BE2C (cell line): ENCODE measurements around the gene DNAH7.

Source experiments
- DNase-seq: peaks from one replicate; pipeline ENCODE4 v3.0.0-alpha.2; 2020
- H3K27me3 ChIP-seq: fragments of 250-450 bp; sonication (Bioruptor Pico); 2 replicates; pipeline ENCODE4 v1.5.1; 2020; ENCODE audit warnings: mild to moderate bottlenecking
- H3K36me3 ChIP-seq: fragments of 250-450 bp; sonication (Bioruptor Pico); 2 replicates; pipeline ENCODE4 v1.5.1; 2020; ENCODE audit warnings: mild to moderate bottlenecking
- H3K4me1 ChIP-seq: fragments of 250-450 bp; sonication (Bioruptor Pico); 2 replicates; pipeline ENCODE4 v1.5.1; 2020
- H3K4me3 ChIP-seq: 2 replicates; pipeline ENCODE4 v1.5.1; 2011; ENCODE audit warnings: low read depth, low read length
- H3K9me3 ChIP-seq: fragments of 250-450 bp; sonication (Bioruptor Pico); 2 replicates; pipeline ENCODE4 v1.5.1; 2020
- TF ChIP-seq, protein P1 (sequence below): IDR thresholded peaks from 2 replicates; pipeline ENCODE4 v1.5.1; 2012; ENCODE audit warnings: mild to moderate bottlenecking, low read depth, low read length

The DNAH7 gene

DNA sequence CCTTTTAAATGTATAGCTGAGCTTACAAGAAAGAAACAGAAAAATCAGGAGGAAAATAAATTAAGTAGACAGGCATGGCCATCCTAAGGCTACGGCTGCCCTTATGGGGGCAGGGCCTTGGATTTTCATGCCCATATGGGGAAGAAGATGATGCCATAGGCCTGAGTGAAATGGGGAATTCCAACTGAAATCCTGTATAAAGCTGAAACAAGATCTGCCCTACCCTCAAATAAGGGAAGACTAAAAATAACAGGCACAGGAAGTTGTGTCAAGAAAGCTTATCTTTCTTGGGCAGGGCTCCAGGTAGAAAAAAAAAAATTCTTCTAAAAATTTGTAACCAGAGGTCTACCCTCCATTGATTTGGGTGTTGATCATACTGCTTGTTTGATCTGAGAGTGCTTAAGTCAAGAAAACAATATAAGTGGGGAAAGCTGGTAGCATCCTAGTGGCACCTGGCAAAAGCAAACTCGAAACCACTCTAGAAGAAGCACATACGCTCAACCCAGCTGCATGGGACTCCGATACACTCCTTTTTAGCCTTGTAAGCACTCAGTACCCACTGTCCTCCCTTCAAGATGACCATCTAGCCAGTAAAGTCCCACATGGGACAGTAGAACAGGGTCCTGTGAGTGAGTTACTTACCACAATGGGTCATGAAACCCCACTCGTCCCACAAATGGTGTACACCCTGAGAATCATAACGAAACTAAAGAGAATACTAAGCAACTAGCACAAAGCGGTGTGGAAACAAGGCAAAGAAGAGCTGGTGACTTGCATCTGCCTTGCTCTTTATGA is 22.3 kb downstream of the DNAH7 start:
- Histone ChIP-seq H3K36me3 (no peaks in the 10 kb centered on the region), H3K4me1 (no peaks in the 10 kb centered on the region), H3K4me3 (no peak overlapping the region), H3K27me3 (no peaks in the 10 kb centered on the region), H3K9me3 (no peaks in the 10 kb centered on the region)
- no peak for DNase-seq
- TF ChIP-seq, protein P1, sequence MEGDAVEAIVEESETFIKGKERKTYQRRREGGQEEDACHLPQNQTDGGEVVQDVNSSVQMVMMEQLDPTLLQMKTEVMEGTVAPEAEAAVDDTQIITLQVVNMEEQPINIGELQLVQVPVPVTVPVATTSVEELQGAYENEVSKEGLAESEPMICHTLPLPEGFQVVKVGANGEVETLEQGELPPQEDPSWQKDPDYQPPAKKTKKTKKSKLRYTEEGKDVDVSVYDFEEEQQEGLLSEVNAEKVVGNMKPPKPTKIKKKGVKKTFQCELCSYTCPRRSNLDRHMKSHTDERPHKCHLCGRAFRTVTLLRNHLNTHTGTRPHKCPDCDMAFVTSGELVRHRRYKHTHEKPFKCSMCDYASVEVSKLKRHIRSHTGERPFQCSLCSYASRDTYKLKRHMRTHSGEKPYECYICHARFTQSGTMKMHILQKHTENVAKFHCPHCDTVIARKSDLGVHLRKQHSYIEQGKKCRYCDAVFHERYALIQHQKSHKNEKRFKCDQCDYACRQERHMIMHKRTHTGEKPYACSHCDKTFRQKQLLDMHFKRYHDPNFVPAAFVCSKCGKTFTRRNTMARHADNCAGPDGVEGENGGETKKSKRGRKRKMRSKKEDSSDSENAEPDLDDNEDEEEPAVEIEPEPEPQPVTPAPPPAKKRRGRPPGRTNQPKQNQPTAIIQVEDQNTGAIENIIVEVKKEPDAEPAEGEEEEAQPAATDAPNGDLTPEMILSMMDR: no peak

DNA sequence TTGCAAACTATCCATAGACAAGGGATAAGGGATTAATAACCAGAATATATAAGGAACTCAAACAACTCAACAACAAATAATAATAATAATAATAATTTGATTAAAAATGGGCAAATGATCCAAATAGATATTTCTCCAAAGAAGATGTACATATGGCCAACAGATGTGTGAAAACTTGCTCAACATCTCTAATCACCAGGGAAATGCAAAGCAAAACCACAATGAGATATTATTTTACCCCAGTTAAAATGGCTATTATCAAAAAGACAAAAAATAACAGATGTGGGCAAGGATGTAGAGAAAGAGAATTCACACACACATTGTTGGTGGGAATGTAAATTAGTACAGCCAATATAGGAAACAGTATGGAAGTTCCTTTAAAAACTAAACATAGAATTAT is 26.9 kb downstream of the DNAH7 start:
- Histone ChIP-seq H3K36me3 (no peaks in the 10 kb centered on the region), H3K4me1 (no peaks in the 10 kb centered on the region), H3K4me3 (no peak overlapping the region), H3K27me3 (no peaks in the 10 kb centered on the region), H3K9me3 (no peaks in the 10 kb centered on the region)
- DNase-seq: no peak
- TF ChIP-seq, protein P1: no peak

DNA sequence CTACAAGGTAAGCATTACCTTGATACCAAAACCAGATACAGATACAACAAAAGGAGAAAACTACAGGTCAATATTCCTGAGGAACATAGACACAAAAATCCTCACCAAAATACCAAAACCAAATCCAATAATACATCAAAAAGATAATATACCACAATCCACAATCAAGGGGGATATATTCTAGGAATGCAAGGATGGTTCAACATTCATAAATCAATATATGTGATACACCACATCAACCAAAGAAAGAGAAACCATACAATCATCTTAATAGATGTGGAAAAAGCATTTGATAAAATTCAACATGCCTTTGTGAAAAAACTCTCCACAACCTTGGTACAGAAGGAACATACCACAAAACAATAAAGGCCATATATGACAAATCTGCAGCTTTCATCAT is 28.4 kb downstream of the DNAH7 start:
- no peaks in the 10 kb centered on the region for H3K36me3 ChIP-seq
- no peak for DNase-seq
- no peak overlapping the region for H3K4me3 ChIP-seq
- H3K27me3 ChIP-seq: no peaks in the 10 kb centered on the region
- TF ChIP-seq, protein P1: no peak
- H3K4me1 ChIP-seq: no peaks in the 10 kb centered on the region
- H3K9me3 ChIP-seq: no peaks in the 10 kb centered on the region

DNA sequence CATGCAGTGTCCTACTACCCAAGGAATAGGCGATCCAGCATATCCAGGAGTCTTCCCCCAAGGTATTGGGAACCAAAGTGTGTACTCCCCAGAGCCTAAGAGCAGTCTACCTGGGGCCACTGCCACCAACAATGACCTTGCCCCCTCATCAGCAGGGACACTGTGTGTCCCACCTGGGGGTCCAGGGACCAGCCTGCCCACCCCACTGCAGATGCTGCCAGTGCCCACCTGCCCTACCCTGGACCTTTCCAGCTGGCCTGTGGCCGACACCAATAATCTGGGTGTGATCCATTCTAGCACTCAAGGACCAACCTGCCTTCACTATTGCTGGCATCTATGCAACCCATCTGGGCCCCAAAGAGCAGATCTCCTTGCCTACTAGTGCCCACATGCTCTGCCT is 32.2 kb downstream of the DNAH7 start:
- no peak for DNase-seq
- no peaks in the 10 kb centered on the region; the same call in 1 of the 2 replicates for H3K9me3 ChIP-seq
- H3K4me3 ChIP-seq: no peak overlapping the region
- H3K4me1 ChIP-seq: no peaks in the 10 kb centered on the region
- no peaks in the 10 kb centered on the region for H3K36me3 ChIP-seq
- TF ChIP-seq, protein P1: no peak
- H3K27me3 ChIP-seq: no peaks in the 10 kb centered on the region

DNA sequence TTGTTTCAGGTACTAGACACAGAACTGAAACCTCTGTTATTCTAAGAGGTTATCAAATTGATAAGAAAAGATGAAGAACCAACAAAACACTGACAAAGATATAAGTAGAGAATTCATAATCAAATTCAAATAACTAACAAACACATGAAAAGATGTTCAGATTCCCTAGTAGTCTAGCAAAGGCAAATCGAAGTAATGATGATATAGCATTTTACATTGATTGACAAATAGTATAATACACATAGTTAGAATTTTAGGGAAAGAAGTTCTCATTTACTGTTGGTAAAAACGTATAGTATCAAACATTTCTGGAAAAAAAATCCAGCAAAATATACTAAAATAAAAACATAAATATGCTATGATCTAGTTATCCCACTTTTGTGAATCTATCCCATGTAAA is 50.6 kb downstream of the DNAH7 start:
- TF ChIP-seq, protein P1: no peak
- Histone ChIP-seq H3K4me1 (no peaks in the 10 kb centered on the region), H3K27me3 (no peaks in the 10 kb centered on the region), H3K9me3 (no peaks in the 10 kb centered on the region), H3K36me3 (no peaks in the 10 kb centered on the region), H3K4me3 (no peak overlapping the region)
- no peak for DNase-seq

DNA sequence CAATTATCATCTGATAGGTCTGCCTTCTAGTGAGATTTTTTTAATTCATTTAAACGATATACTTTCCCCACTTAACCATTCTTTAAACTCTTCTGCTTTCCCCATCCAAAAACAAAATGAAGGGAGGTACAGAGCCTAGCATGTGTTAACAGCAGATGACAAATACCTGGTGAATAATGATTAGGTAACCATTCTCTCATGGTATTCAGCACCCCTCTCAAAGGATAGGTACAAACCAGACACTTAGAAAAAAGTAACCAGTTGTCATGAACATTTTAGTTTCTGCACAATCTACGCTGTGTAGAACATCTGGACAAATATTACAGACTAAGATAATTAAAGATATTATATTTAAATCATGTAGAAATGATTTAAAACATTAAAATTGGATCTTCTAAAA is 56.3 kb downstream of the DNAH7 start:
- Histone ChIP-seq H3K27me3 (no peaks in the 10 kb centered on the region), H3K4me1 (no peaks in the 10 kb centered on the region), H3K36me3 (no peaks in the 10 kb centered on the region), H3K9me3 (no peaks in the 10 kb centered on the region), H3K4me3 (no peak overlapping the region)
- no peak for DNase-seq
- TF ChIP-seq, protein P1: no peak
